ENCODE results near the gene RPS6KA3.
"Not testable (repeated sequence)": the region's sequence is repeated elsewhere in the genome, so short reads cannot be mapped to it uniquely, and the experiment has no call there.

RPS6KA3 gene

DNA sequence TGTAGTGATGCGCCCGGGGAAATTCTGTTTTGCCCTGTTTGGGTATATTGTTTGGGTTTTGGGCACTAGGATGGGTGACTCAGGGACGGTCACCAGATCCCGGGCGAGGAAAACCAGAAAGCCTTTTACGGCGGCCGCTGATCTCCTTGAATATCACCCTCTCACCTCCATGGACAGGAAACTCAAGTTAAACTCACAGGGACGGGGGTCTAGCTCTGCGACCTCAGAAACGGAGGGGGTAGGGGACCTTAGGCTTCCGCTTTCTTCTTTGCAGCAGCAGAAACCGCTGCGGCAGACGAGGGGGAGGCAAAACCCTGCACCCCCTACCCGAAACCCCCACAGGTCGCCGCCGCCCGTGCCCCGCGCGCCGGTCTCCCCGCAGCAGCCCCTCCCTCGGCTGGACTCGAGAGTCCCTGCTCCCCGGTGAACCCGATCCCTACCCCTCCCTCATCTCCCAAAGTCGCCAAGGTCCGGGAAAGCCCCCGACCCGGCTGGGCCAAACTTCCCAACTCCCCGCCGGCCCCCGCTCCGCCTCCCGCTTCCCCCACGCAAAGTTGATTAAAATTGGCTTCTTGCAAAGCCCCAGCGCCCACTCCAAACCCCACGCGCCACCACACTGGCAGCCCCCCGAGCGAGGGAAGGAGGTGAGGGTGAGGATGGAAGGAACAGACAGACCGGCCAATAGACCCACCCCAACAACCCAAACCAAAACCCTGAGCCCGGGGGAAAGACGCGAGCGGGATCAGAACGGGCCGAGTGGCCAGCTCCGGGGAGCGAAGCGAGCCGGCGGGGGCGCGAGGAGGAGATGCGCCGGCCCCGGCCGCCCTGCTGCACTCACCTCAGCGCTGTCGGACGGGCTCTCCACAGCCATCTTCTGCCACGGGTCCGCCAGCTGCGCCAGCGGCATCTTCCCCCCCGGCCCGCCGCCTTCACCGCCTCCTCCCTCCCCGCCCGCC lies 705 bp downstream of the RPS6KA3 start:
- peak in 1 of 2 donors; percentile 14 for DNase-seq (ENCODE audit: low read depth in 2 of 2)

DNA sequence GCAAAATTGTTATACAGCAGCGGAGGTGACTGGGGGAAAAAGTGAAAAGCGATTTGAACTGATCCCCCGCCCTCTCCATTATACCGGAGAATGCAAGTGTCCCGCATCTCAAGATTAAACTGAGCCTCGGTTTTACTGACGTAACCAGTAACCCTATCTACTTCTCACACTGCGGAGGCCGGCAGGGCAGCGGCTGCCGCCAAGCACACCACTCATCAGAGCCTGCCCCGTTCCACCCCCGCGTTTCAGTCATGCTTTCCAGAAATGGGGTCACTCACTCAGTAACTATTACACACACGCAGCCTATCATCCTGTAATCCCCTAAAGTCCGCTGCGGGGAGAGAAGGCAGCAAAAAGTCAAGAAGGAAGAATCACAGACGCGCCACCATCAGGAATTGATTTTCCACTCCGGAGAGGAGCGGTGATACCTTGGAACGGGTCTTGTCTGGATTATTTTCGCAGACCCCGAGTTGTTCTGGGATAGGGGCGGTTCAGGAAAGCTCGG lies 1.4 kb downstream of the RPS6KA3 start:
- peak; percentile 33 to 50 for DNase-seq (ENCODE audit: low read depth in 2 of 2)

DNA sequence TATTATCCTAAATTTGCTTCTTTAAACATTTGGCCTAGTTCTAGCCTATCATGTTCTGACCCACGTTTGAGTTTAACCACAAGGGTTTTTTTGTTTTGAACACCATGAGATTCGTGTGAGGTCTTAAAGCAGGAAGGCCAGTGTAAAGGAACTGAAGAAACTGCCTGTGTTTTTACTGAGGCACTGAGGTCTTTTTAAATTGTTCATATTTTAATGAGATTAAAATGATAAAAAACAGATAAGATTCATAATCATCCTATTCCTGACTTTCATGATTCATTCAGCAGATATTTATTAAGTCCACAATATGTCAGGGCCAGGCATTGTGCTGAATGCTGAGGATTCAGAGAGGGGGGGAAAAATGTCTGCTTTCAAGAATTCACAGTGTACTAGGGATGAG lies 3.2 kb downstream of the RPS6KA3 start:
- DNase-seq (ENCODE audit: low read depth in 2 of 2): no peak

DNA sequence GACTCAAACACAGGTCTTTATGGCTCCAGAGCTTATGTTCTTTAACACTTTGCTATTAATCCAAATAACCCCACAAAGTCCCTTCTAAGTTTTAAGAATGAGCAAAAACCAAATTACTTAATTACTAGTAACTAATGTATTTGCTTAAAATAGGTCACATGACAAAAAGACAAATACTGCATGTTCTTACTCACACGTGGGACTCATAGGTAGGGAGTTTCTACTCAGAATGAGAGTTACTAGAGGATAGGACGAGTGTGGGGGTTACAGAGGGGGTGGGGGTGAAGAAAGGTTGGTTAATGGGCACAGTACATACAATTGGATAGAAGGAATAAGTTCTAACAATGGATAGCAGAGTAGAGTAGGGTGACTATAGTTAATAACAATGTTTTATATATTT lies 5.8 kb downstream of the RPS6KA3 start:
- DNase-seq (ENCODE audit: low read depth in 2 of 2): no peak

DNA sequence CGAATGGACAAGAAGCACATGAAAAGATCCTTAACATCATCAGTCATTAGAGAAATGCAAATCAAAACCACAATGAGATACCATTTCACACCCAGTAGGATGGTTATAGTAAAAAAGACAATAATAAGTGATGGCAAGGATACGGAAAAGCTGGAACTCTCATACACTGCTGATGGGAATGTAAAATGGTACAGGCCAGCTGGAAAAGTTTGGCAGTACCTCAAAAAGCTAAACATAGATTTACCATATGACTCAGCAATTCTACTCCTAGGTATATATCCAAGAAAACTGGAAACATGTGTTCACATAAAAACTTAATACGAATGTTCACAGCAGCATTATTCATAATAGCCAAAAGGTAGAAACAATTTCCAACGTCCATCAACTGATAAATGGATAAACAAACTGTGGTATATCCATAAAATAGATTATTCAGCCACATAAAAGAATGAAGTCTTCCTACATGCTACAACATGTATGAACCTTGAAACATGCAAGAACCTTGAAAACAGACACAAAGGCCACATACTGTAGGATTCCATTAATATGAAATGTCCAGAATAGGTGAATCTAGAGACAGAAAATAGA lies 11.9 kb downstream of the RPS6KA3 start:
- DNase-seq (ENCODE audit: low read depth in 2 of 2): no peak

DNA sequence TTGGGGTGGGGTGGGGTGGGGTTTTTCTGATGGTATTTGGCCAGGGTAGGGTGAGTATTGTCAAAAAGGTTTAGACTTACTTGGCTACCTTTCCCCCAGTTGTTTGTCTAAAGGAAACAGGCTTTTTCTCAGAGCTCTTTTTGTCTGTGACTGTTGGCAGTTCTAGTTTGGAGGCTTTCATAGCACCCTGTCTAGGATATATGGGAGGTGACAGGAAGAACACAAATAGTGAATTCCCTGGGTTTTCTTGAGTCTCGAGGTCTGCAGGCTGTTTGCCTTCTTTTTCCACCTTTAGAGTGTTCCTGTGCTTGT lies 13.5 kb downstream of the RPS6KA3 start:
- no peak for DNase-seq (ENCODE audit: low read depth in 2 of 2)

DNA sequence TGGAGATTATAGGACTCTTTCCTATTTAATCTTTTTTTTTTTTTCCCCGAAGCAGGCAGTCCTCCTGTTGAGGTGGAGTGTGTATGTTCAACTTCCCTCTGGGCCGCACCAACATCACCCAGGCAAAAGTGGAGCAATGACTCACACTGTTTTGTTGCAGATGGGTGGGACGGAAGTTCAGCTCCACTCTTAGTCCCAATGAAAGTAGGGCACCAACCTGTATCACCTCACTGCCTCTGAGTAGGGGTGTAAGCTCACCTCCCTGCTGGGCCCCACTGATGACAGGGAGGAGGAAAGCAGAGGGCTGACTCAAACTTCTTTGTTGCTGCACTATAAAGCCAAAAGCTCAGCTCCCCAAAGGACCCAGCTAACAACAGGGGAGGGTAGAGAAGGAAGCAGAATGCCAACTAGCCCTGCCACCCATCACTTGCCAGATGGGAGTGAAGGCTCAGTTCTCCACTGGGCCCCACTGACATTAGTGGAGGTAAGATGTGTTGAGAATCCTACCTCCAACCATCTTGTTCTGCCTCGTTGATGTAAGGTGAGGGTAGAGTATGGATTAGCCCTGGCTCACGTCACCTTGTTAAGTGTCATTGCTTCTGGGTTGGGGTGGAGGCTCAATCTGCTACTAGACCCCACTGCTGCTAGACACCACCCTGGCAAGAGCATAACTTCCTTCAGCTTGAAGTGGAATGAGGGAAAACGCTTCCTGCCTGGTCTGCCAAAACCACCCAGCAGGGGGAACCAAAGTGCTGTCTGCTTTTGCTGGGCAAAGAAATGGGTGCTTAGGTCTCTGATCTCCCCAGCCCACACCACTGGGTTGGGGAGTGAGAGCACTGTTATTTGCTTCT lies 14.1 kb downstream of the RPS6KA3 start:
- peak; percentile 52 to 63 for DNase-seq (ENCODE audit: low read depth in 2 of 2)

DNA sequence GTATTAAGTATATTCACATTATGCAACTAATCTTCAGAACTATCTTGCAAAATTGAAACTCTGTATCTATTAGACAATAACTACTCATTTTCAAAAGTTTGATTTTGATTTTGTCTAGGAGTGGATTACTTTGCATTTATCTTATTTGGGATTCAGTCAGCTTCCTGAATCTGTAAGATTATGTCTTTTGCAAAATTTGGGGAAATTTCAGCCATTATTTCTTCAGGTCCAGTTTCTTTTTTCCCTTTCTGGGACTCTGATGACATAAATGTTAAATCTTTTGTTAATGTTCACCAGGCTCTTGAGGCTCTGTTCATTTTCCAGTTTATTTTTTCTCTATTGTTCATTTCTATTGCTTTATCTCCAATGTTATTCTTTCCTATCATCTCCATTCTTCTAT lies 15.0 kb downstream of the RPS6KA3 start:
- no peak for DNase-seq (ENCODE audit: low read depth in 2 of 2)

DNA sequence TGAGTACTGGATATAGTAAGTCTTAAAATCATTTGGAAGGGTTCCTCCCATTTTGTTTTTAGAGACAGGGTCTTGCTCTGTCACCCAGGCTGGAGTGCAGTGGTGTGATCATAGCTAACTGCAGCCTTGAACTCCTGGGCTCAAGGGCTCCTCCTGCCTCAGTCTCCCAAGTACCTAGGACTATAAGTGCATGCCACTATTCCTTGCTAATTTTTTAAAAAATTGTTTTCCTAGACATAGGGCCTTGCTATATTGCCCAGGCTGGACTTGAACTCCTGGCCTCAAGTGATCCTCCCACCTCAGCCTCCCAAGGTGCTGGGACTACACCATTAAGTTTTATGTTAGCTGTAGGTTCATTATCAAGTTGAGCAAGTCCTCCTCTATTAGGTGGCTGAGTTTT lies 16.6 kb downstream of the RPS6KA3 start:
- DNase-seq (ENCODE audit: low read depth in 2 of 2): not testable (repeated sequence)

DNA sequence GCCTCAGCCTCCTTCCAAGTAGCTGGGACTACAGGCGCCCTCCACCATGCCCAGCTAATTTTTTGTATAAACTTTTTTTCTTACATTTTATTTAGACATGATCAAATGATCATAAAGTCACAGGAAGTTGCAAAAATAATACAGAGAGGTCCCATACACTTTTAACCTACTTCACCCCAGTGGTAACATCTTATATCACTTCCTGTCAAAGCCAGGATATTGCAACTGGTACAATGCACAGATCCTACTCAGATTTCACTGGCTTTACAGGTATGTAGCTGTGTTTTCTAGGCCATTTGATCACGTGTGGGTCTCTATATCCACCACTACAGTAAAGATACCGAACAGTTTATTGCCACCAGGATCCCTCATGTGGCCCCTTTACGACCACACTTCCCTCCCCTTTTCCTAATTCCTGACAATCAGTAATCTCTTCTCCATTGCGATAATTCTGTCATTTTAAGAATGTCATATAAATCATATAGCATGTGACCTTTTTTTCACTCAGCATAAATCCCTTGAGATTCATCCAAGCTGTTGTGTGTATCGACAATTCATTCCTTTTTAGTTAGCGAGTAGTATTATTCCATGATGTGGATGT lies 18.0 kb downstream of the RPS6KA3 start:
- no peak for DNase-seq (ENCODE audit: low read depth in 2 of 2)

DNA sequence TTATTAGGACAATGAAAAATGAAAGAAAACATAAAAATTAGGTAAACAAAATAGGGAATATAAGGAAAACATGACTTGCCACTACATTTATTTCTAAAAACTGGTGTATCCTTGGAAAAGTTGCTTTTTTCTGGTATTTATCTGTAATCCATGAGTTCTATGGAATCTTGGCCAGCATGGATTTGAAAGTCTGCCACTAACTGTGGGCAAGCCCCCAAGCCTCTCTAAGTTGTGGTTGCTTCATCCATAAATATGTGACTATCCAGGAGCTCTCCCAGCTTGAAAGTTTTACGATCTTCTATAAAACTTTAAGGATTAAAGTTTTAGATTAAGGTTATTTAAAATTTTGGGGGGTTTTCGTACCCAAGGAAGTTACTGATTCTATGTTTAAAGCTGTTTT lies 21.8 kb downstream of the RPS6KA3 start:
- no peak for DNase-seq (ENCODE audit: low read depth in 2 of 2)

DNA sequence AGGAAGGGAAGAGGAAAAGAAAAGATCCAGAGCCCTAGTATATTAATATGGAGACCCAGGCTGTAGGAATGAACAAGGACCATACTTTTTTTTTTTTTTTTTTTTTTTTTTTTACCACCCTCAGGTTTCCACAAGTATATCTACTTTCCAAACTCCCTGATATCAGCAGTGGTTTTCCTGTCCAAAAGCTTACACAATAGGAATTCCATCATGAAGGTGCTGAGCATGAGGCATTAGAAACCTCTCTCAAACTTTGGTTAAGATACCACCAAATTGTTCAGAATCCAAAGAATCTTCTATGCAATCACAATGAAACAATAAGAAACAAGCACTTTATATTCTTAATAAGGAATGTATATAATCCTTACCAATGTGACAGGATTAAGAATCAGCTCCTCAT lies 26.5 kb downstream of the RPS6KA3 start:
- DNase-seq (ENCODE audit: low read depth in 2 of 2): no peak

DNA sequence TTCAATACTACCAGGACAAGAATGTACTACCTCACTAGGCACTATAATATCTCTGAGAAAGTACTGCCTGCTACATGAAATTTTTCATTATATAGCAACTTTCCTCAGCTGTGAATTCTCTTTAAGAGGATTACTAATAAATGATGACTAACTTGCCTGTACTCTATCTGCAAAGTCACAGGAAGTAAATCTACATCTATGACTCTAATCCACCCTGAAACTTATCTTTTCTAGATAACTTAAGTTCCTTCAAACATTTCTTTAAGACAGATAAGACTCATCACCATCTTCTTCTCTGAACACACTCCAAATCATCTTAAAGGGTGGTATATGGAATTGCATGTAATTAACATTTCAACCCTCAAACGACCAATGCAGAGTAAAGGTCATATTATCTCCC lies 28.8 kb downstream of the RPS6KA3 start:
- no peak for DNase-seq (ENCODE audit: low read depth in 2 of 2)

DNA sequence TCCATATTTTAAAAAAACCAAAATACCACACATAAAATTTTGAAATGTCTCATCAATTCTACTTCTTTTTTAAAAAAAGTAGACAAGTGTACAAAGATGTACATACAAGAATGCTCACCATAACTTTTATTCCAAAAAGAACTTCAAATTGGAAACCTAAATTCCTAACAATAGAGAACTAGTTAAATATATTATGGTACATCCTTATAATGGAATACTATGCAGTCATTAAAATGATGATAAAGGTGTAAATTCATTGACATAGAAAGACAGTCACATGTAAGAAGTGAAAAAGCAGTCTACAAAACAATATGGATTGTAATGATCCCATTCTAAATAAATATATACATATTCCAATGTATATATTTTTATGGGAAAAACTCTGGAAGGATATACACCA lies 31.0 kb downstream of the RPS6KA3 start:
- no peak for DNase-seq (ENCODE audit: low read depth in 2 of 2)

DNA sequence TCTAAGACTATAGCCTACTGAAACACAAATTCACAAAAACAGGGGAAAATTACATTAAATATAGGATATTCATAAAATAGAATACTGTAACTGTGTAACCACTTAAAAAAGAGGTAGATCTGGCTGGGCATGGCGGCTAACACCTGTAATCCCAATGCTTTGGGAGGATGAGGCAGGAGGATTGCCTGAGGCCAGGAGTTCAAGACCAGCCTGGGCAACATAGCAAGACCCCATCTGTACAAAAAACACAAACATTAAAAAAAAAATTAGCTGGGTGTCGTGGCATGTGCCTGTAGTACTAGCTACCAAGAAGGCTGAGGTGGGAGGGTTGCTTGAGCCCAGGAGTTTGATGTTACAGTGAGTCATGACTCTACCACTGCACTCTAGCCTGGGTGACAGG lies 33.4 kb downstream of the RPS6KA3 start:
- no peak for DNase-seq (ENCODE audit: low read depth in 2 of 2)

DNA sequence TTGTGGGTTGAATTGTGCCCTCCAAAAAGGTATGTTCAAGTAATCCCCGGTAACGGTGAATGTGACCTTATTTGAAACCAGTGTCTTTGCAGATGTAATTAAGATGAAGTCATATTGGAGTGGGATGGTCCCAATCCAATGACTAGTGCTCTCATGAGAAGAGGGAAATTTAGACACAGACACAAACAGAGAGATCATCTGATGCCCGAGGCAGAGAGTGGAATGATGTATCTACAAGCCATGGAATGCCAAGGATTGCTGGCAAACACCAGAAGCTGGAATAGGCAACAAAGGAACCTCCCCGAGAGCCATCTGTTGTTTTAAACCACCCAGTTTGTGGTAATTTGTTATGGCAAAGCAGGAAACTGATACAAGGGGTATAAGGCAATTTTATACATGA lies 35.1 kb downstream of the RPS6KA3 start:
- DNase-seq (ENCODE audit: low read depth in 2 of 2): no peak

DNA sequence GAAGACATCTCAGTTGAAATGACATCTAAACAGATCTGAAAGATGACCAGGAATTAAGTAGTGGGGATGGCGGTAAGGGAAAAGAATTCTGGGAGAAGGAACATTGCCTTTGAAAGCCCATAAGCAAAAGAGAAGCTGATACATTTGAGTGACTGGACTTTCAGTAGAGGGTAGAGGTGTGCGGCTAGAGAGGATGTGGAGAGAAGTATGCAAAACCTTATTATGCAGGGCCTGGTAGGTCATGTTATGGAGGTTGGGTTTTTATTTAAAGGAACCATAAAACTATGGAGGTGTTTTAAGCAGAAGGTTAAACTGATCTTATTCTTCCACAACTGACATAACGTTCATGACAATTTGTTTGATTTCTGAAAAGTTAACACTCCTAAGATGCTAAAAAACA lies 36.3 kb downstream of the RPS6KA3 start:
- DNase-seq (ENCODE audit: low read depth in 2 of 2): no peak

DNA sequence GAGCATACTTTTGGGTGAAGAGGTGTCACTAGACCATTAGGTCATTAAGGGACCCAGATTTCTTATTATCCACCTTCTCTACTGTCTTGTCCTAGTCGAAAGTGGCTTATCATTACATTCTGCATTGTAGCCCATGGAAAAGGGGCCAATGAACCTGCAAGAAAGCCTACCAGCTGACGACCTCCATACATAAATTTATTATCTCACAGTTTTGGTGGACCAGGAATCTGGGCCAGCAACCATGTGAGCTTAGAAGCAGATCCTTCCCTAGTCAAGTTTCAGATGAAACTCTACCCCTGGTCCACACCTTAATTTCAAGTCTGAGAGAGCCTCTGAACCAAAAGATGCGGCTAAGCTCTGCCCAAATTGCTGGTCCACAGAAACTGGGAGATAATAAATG lies 37.6 kb downstream of the RPS6KA3 start:
- no peak for DNase-seq (ENCODE audit: low read depth in 2 of 2)

DNA sequence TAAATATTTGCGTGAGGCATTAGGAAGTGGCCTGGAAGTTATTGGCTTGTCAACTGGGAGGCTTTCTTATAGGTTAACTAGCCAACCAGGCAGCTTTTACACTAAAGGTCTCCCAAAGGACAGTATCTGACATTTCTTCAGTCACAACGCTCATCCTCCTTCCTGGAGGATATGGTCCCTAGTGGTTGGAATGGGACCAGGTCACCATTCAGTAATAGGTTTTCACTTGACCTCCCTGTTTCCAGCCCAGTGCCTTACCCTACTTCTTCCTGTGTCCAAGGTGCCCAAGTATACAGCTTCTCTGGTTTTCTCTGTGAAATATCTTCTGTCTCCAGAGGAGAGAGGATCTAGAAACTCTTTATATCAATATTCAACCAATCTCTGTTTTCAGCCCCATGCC lies 38.5 kb downstream of the RPS6KA3 start:
- no peak for DNase-seq (ENCODE audit: low read depth in 2 of 2)

DNA sequence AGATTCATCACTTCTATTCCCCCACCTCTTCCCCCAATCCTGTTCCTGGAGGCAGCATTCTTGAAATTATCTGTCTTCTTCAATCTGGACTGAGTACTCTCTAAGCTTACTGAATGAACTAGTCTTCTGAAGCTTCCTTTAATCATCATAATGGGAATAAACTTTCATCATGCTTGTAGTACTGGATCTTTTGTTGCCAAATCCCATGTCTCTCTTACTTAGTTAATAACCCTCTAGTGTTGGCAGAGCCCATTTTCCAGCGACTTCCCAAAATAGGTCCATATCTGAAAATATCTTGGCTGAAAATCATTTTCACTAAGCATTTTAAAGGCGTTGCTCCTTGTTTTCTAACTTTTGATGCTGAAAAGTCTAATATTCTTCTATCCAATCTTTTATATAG lies 39.6 kb downstream of the RPS6KA3 start:
- DNase-seq (ENCODE audit: low read depth in 2 of 2): no peak

DNA sequence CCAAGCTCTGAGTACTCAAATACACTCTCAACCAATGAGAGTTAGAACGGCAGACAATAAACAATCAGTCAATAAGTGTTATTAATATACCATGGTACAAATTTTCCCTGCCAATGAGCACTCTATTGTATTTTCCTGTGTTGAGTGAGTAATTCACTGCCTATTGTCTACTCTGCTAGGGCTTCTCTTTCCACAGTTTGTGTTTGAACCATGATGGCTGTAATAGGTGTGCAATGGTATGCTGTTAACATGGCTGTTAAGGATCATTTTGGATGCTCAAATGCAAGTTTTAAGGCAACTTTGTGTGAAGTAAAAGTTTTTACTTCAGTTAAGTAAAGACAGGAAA lies 41.2 kb downstream of the RPS6KA3 start:
- DNase-seq (ENCODE audit: low read depth in 2 of 2): no peak

DNA sequence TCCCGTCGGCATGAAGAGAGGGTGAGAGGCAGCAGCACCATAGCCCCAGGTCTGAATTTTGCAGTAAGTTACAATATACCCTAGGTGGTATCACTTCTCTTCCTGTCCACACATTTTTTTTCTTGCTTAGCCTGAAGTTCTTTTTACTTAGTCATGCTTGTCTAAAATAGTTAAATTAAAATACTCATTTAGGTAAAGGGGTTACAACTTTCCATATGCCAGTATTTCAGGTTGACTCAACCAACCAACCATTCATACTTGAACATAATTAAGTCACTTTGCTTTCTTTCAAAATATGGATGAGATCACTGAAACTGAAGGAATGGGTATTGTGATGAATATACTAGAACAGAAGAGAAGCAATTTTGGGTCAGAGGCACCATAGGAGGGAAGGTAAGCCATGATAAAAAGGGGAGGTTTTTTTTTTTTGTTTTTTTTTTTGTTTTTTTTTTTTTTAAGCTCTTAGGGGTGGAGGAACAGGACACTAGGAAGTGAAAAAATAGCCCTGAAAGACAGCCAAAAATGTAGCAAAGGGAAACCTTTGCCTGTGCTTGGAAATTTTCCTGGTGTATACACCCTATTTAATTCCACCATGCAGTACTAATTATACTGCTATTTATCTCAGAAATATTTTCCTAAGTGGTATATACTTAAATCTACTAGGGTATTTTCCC lies 41.8 kb downstream of the RPS6KA3 start:
- DNase-seq (ENCODE audit: low read depth in 2 of 2): no peak
